PC-9 (cell line): ENCODE results near the gene TRIM27.

Experiments used
- CTCF ChIP-seq: fragments of 200-600 bp; sonication (generic); conservative IDR thresholded peaks from 2 replicates; pipeline ENCODE4 v1.6.1; 2017; ENCODE audit warnings: mixed run types, antibody characterized with exemption, mild to moderate bottlenecking, moderate library complexity
- EZH2 ChIP-seq: fragments of 200-600 bp; sonication (generic); IDR thresholded peaks from 2 replicates; pipeline ENCODE4 v1.8.0; 2017; ENCODE audit warnings: antibody characterized with exemption, low read depth

GRCh38 chr6:28956331-28956730 lies 32.5 kb upstream of the TRIM27 start:
- no peak for TF ChIP-seq CTCF
- no peak for TF ChIP-seq EZH2
